ENCODE data around the gene NRG3.

NRG3 gene

GRCh38 chr10:82914655-82915136, 1039.7 kb downstream of the NRG3 start:
- no peaks in the 10 kb centered on the region for H3K27me3 ChIP-seq (ENCODE audit: control insufficient read depth, low read length)
- no peaks in the 10 kb centered on the region for H3K79me2 ChIP-seq (ENCODE audit: control insufficient read depth, low read length)
- H3K4me1 ChIP-seq (ENCODE audit: control insufficient read depth, low read length), result no peaks in the 10 kb centered on the region
- H3F3A ChIP-seq (ENCODE audit: control insufficient read depth, insufficient read depth), result no peaks in the 10 kb centered on the region
- no peak for TF ChIP-seq EZH2phosphoT487 (IDR thresholded peaks at IDR 0.05; ENCODE audit: borderline replicate concordance, low read length)
- TF ChIP-seq, protein P1, sequence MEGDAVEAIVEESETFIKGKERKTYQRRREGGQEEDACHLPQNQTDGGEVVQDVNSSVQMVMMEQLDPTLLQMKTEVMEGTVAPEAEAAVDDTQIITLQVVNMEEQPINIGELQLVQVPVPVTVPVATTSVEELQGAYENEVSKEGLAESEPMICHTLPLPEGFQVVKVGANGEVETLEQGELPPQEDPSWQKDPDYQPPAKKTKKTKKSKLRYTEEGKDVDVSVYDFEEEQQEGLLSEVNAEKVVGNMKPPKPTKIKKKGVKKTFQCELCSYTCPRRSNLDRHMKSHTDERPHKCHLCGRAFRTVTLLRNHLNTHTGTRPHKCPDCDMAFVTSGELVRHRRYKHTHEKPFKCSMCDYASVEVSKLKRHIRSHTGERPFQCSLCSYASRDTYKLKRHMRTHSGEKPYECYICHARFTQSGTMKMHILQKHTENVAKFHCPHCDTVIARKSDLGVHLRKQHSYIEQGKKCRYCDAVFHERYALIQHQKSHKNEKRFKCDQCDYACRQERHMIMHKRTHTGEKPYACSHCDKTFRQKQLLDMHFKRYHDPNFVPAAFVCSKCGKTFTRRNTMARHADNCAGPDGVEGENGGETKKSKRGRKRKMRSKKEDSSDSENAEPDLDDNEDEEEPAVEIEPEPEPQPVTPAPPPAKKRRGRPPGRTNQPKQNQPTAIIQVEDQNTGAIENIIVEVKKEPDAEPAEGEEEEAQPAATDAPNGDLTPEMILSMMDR (IDR thresholded peaks at IDR 0.05; ENCODE audit: low read depth, low read length, poor library complexity, severe bottlenecking), result no peak
- H3K36me3 ChIP-seq (ENCODE audit: control insufficient read depth, low read length), result no peaks in the 10 kb centered on the region
- no peaks in the 10 kb centered on the region for H4K20me1 ChIP-seq (ENCODE audit: control insufficient read depth, insufficient read depth, low read depth, low read length)
- H3K9me2 ChIP-seq (replicated peaks; ENCODE audit: control insufficient read depth, low read length), result no peaks in the 10 kb centered on the region
- no peak overlapping the region for H3K27ac ChIP-seq (ENCODE audit: low read depth, low read length)
- H3K4me2 ChIP-seq (ENCODE audit: low read length), result no peak overlapping the region
- H3K9me3 ChIP-seq (ENCODE audit: control insufficient read depth, insufficient read depth, low read length), result no peaks in the 10 kb centered on the region
- H3K4me3 ChIP-seq (ENCODE audit: low read length), result no peak overlapping the region

DNA sequence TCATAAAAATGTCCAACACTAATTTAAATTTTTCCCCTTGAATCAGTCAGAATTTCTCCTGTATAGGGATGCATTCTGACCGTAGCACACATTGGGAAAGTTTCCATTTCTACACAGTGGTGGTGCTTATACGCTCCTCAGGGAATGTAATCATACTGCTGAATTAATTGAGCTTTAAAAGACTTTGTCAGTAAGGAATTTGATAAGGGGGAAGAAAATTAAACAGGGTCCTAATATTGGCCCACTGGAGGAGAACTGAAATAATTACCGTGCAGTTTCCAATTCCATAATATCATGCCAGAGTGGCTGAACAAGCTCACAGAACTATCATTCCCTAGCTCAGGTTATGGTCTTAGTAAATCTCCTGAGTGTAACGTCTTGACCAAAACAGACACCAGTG, 1041.9 kb downstream of the NRG3 start:
- H3K4me1 ChIP-seq (ENCODE audit: control insufficient read depth, low read length), result no peaks in the 10 kb centered on the region
- no peaks in the 10 kb centered on the region for H3K79me2 ChIP-seq (ENCODE audit: control insufficient read depth, low read length)
- H3K27ac ChIP-seq (ENCODE audit: low read depth, low read length), result no peak overlapping the region
- no peaks in the 10 kb centered on the region for H3K36me3 ChIP-seq (ENCODE audit: control insufficient read depth, low read length)
- no peak overlapping the region for H3K4me3 ChIP-seq (ENCODE audit: low read length)
- no peaks in the 10 kb centered on the region for H4K20me1 ChIP-seq (ENCODE audit: control insufficient read depth, insufficient read depth, low read depth, low read length)
- no peak overlapping the region for H3K4me2 ChIP-seq (ENCODE audit: low read length)
- no peaks in the 10 kb centered on the region for H3K27me3 ChIP-seq (ENCODE audit: control insufficient read depth, low read length)
- TF ChIP-seq EZH2phosphoT487 (IDR thresholded peaks at IDR 0.05; ENCODE audit: borderline replicate concordance, low read length), result no peak
- TF ChIP-seq, protein P1 (IDR thresholded peaks at IDR 0.05; ENCODE audit: low read depth, low read length, poor library complexity, severe bottlenecking), result no peak
- no peaks in the 10 kb centered on the region for H3K9me2 ChIP-seq (replicated peaks; ENCODE audit: control insufficient read depth, low read length)
- H3F3A ChIP-seq (ENCODE audit: control insufficient read depth, insufficient read depth), result no peaks in the 10 kb centered on the region
- H3K9me3 ChIP-seq (ENCODE audit: control insufficient read depth, insufficient read depth, low read length), result no peaks in the 10 kb centered on the region

- Histone ChIP-seq H3K4me3 (ENCODE audit: low read length) (no peak overlapping the region), H3K79me2 (ENCODE audit: control insufficient read depth, low read length) (no peaks in the 10 kb centered on the region), H3K36me3 (ENCODE audit: control insufficient read depth, low read length) (no peaks in the 10 kb centered on the region), H3K27ac (ENCODE audit: low read depth, low read length) (no peak overlapping the region), H3K4me2 (ENCODE audit: low read length) (no peak overlapping the region), H3K9me3 (ENCODE audit: control insufficient read depth, insufficient read depth, low read length) (no peaks in the 10 kb centered on the region), H3K27me3 (ENCODE audit: control insufficient read depth, low read length) (no peaks in the 10 kb centered on the region), H3K4me1 (ENCODE audit: control insufficient read depth, low read length) (no peaks in the 10 kb centered on the region), H3F3A (ENCODE audit: control insufficient read depth, insufficient read depth) (no peaks in the 10 kb centered on the region), H3K9me2 (replicated peaks; ENCODE audit: control insufficient read depth, low read length) (no peaks in the 10 kb centered on the region), H4K20me1 (ENCODE audit: control insufficient read depth, insufficient read depth, low read depth, low read length) (no peaks in the 10 kb centered on the region)
- no peak for TF ChIP-seq EZH2phosphoT487 (IDR thresholded peaks at IDR 0.05; ENCODE audit: borderline replicate concordance, low read length)
- TF ChIP-seq, protein P1 (IDR thresholded peaks at IDR 0.05; ENCODE audit: low read depth, low read length, poor library complexity, severe bottlenecking), result no peak
Measured at GRCh38 chr10:82918022-82918421, 1043.0 kb downstream of the NRG3 start.

Measured in DOHH2 (cell line).